GM12878 (cell line): Measurements from ENCODE around the gene LSP1. TPM values are rescaled to one million over a fixed set of nuclear protein-coding genes. Genes with fewer than 3 reads are reported as not detected.

Source experiments
- ATAC-seq: fragments of 200-7000 bp; cut with Tn5 transposase; 3 replicates; pipeline ENCODE4 v1.9.1; 2020; ENCODE audit warnings: mild to moderate bottlenecking, moderate library complexity
- Bru-seq: library from RNA; stranded (reverse); fragments of 400-500 nt; gene quantifications from one replicate; lab custom pipeline; 2021; lab: Mats Ljungman, UMichigan
- BruChase-seq, 2 experiments: library from RNA; stranded (reverse); fragments of 400-500 nt; gene quantifications; one replicate each; lab custom pipeline; 2021; lab: Mats Ljungman, UMichigan
- BruUV-seq: library from RNA; stranded (reverse); fragments of 400-500 nt; replicated peaks from 2 replicates; lab custom pipeline; 2021; lab: Mats Ljungman, UMichigan
- CTCF ChIA-PET: fragments of 300-600 bp; sonication (Branson Sonifier 250); formaldehyde crosslinking; extraction: SDS; loops from one replicate; lab custom pipeline; 2021; ENCODE audit warnings: inconsistent platforms; lab: Yijun Ruan, JAX
- POLR2A ChIA-PET: fragments of 350-600 bp; formaldehyde crosslinking; extraction: SDS; loops from one replicate; lab custom pipeline; 2021; ENCODE audit warnings: inconsistent platforms; lab: Charles Lee
- RAD21 ChIA-PET: fragments of 300-600 bp; sonication (Branson Sonifier 250); formaldehyde crosslinking; loops from one replicate; lab custom pipeline; 2023; ENCODE audit warnings: antibody characterized with exemption; ENCODE audit not compliant: unreplicated experiment; lab: Charles Lee
- SMC1A ChIA-PET: fragments of 300-600 bp; sonication (Branson Sonifier 250); formaldehyde crosslinking; loops from one replicate; lab custom pipeline; 2023; ENCODE audit not compliant: unreplicated experiment, uncharacterized antibody; lab: Charles Lee
- DNase-seq: peaks from one replicate; pipeline ENCODE4 v3.0.0-alpha.2; 2011; ENCODE audit warnings: low read depth, low spot score
- FAIRE-seq: peaks from 3 replicates; lab custom pipeline; 2011; peaks lifted over from hg19 to GRCh38; lab: Jason Lieb, UNC
- H2AFZ ChIP-seq: 2 replicates; pipeline ENCODE4 v1.6.0; 2011; ENCODE audit warnings: low read depth, low read length, control low read depth; ENCODE audit not compliant: control insufficient read depth
- H3K27ac ChIP-seq: 2 replicates; pipeline ENCODE4 v1.5.1; 2011; ENCODE audit warnings: control low read depth; ENCODE audit not compliant: control insufficient read depth, insufficient read depth
- H3K27me3 ChIP-seq, 2 experiments: replicated peaks in 1 of 2; 2 replicates each; pipeline versions ENCODE4 v1.6.0 to v1.6.1; 2011; ENCODE audit warnings: low read length in 1 of 2; ENCODE audit not compliant: control insufficient read depth in 2 of 2, insufficient read depth in 2 of 2
- H3K36me3 ChIP-seq, 2 experiments: 2 replicates each; pipeline ENCODE4 v1.5.1; 2011; ENCODE audit warnings: low read length in 1 of 2; ENCODE audit not compliant: control insufficient read depth in 2 of 2, insufficient read depth in 2 of 2
- H3K4me1 ChIP-seq: 2 replicates; pipeline ENCODE4 v1.6.1; 2011; ENCODE audit warnings: mild to moderate bottlenecking, low read length, moderate library complexity, mixed read lengths; ENCODE audit not compliant: control insufficient read depth, insufficient read depth
- H3K4me2 ChIP-seq: 2 replicates; pipeline ENCODE4 v1.6.0; 2011; ENCODE audit warnings: control low read depth; ENCODE audit not compliant: control insufficient read depth, insufficient read depth
- H3K4me3 ChIP-seq: fragments of 200-600 bp; sonication (generic); 2 replicates; pipeline ENCODE4 v1.5.1; 2016
- H3K79me2 ChIP-seq: 2 replicates; pipeline ENCODE4 v1.6.0; 2011; ENCODE audit warnings: low read length; ENCODE audit not compliant: control insufficient read depth, insufficient read depth
- H3K9ac ChIP-seq: 2 replicates; pipeline ENCODE4 v1.8.0; 2011; ENCODE audit warnings: low read length, control low read depth, mixed read lengths; ENCODE audit not compliant: control insufficient read depth, insufficient read depth
- H3K9me3 ChIP-seq: replicated peaks from 3 replicates; pipeline ENCODE4 v1.5.1; 2011; ENCODE audit warnings: mild to moderate bottlenecking, low read length; ENCODE audit not compliant: control insufficient read depth, insufficient read depth
- H4K20me1 ChIP-seq: 2 replicates; pipeline ENCODE4 v1.6.0; 2011; ENCODE audit not compliant: control insufficient read depth, insufficient read depth
- BCL3 ChIP-seq: IDR thresholded peaks from 2 replicates; pipeline ENCODE4 v1.6.1; 2011; ENCODE audit warnings: borderline replicate concordance, low read depth, mild to moderate bottlenecking, moderate library complexity, low read length; ENCODE audit not compliant: insufficient read depth, poor library complexity, severe bottlenecking
- KDM1A ChIP-seq: fragments of 200-600 bp; sonication (generic); IDR thresholded peaks from 2 replicates; pipeline ENCODE4 v1.6.1; 2016; ENCODE audit warnings: borderline replicate concordance
- KLF5 ChIP-seq: fragments of 450-650 bp; IDR thresholded peaks from 2 replicates; pipeline ENCODE4 v1.6.1; 2014; ENCODE audit warnings: mild to moderate bottlenecking; ENCODE audit not compliant: partially characterized antibody
- NFXL1 ChIP-seq: fragments of 450-650 bp; IDR thresholded peaks from 2 replicates; pipeline ENCODE4 v1.6.1; 2017; ENCODE audit warnings: antibody characterized with exemption, mild to moderate bottlenecking, borderline replicate concordance
- PAX8 ChIP-seq: fragments of 450-650 bp; IDR thresholded peaks from 2 replicates; pipeline ENCODE4 v1.6.1; 2017; ENCODE audit warnings: mild to moderate bottlenecking, moderate library complexity
- PML ChIP-seq: IDR thresholded peaks from 2 replicates; pipeline ENCODE4 v1.6.1; 2012; ENCODE audit warnings: low read length, inconsistent platforms
- POU2F2 ChIP-seq: IDR thresholded peaks from 3 replicates; pipeline ENCODE4 v1.6.1; 2011; ENCODE audit warnings: low read depth, mild to moderate bottlenecking, low read length, borderline replicate concordance
- REST ChIP-seq: IDR thresholded peaks from 2 replicates; pipeline ENCODE4 v1.6.1; 2012; ENCODE audit warnings: mild to moderate bottlenecking, low read depth, low read length
- YY1 ChIP-seq: IDR thresholded peaks from 2 replicates; pipeline ENCODE4 v1.6.1; 2011; ENCODE audit warnings: low read depth, mild to moderate bottlenecking, low read length
- ZNF24 ChIP-seq: fragments of 450-650 bp; IDR thresholded peaks from 2 replicates; pipeline ENCODE4 v1.6.1; 2017; ENCODE audit warnings: antibody characterized with exemption, mild to moderate bottlenecking
- WGBS: methylation state at CpG from one replicate; pipeline ENCODE4 v1.1.6; 2016; ENCODE audit warnings: low lambda C conversion rate; ENCODE audit not compliant: insufficient replicate concordance, insufficient coverage; ENCODE audit errors: missing lambda C conversion rate; 5-methylcytosine and 5-hydroxymethylcytosine counted together
- in situ Hi-C: fragments of 300-500 bp; cut with MboI; formaldehyde crosslinking; loops from 9 replicates; pipeline ENCODE4 v1.14.3; 2018; ENCODE audit warnings: mixed read lengths
- intact Hi-C: fragments of 100-400 bp; cut with micrococcal nuclease; formaldehyde crosslinking; loops from one replicate; pipeline ENCODE4 v1.14.2; 2022; ENCODE audit not compliant: unreplicated experiment
- long read RNA-seq, 2 experiments: library from polyadenylated mRNA; unstranded; transcript quantifications; one replicate each; pipeline ENCODE4 v2.0.0, GENCODE V29; 2019 to 2020
- polyA minus RNA-seq, 3 experiments: library from RNA; depleted of rRNA, polyadenylated mRNA; stranded (reverse); fragments of >200 nt; gene quantifications; 2 replicates each; pipeline ENCODE4 v1.2.3, GENCODE V29; 2011
- polyA plus RNA-seq, 11 experiments: library from polyadenylated mRNA; depleted of rRNA in 4 of 11; unstranded in 6 of 11; stranded (reverse) in 5 of 11; fragments of >200 nt; fragmentation: Nextera tagmentation in 4 of 11; fragmentation: Illumina TruSeq in 1 of 11; extraction: Ambion mirVana in 4 of 11; extraction: Trizol in 1 of 11; gene quantifications; 1 replicate in 1 of 11; 2 replicates in 10 of 11; pipeline versions ENCODE4 v1.2.1 to v1.2.3, GENCODE V29; 2011 to 2016; ENCODE audit warnings: inconsistent platforms in 2 of 11, missing spikeins in 2 of 11, low read depth in 1 of 11
- total RNA-seq, 4 experiments: library from RNA; depleted of rRNA in 3 of 4; stranded (reverse); fragments of >200 nt in 3 of 4; fragmentation: Illumina TruSeq in 1 of 4; extraction: Trizol in 1 of 4; gene quantifications; 2 replicates each; pipeline versions ENCODE4 v1.2.1 to v1.2.3, GENCODE V29; 2013 to 2021

LSP1 gene
- 108 and 116 TPM in 2 replicates for total RNA-seq (2013; cell fraction: nucleolus; rRNA removed)
- total RNA-seq (2014; rRNA removed), result 374 and 409 TPM in 2 replicates
- total RNA-seq (2014; rRNA removed; fragmentation: Illumina TruSeq; extraction: Trizol), result 152 and 171 TPM in 2 replicates
- total RNA-seq (2021), result 478 and 488 TPM in 2 replicates
- 194 TPM for polyA plus RNA-seq (2011; ENCODE audit: low read depth)
- polyA plus RNA-seq (2011; rRNA removed), result 156 and 283 TPM in 2 replicates
- 242 and 323 TPM in 2 replicates for polyA plus RNA-seq (2011; cell fraction: cytosol; rRNA removed)
- 182 and 199 TPM in 2 replicates for polyA plus RNA-seq (2011; cell fraction: nucleus; rRNA removed)
- polyA plus RNA-seq (2012), result 365 and 472 TPM in 2 replicates
- 109 and 328 TPM in 2 replicates for polyA plus RNA-seq (2014; fragmentation: Illumina TruSeq; extraction: Trizol)
- 10 to 100 TPM; 19.2 to 34.2 TPM for polyA plus RNA-seq (2014; fragmentation: Nextera tagmentation; extraction: Ambion mirVana)
- 411 and 535 TPM in 2 replicates for polyA plus RNA-seq (2014; rRNA removed)
- 100 to 1,000 TPM; 442 to 487 TPM for polyA plus RNA-seq (2016; fragmentation: Nextera tagmentation; extraction: Ambion mirVana)
- polyA minus RNA-seq (2011; rRNA and poly(A)+ RNA removed), result 57.7 and 106 TPM in 2 replicates
- polyA minus RNA-seq (2011; cell fraction: cytosol; rRNA and poly(A)+ RNA removed), result 52.5 and 54.1 TPM in 2 replicates
- 14.3 and 28.3 TPM in 2 replicates for polyA minus RNA-seq (2011; cell fraction: nucleus; rRNA and poly(A)+ RNA removed)
- percentile 81 among the genes with signal in this experiment for Bru-seq, nascent RNA
- BruChase-seq, experiment 1, labeled RNA remaining after a 6-hour chase, result percentile 92 among the genes with signal in this experiment
- percentile 79 among the genes with signal in this experiment for BruChase-seq, experiment 2, labeled RNA remaining after a 2-hour chase
- long read RNA-seq, experiment 1, transcript LSP1-201 (11 exons, 1,699 nt), result major isoform, 578 of 631 reads
- long read RNA-seq, experiment 1, partial matches to known transcripts, result 24 of 631 reads
- long read RNA-seq, experiment 1, other reads (novel, unspliced or antisense), result 29 of 631 reads
- long read RNA-seq, experiment 2, transcript LSP1-201 (11 exons, 1,699 nt), result major isoform, 19 of 30 reads
- long read RNA-seq, experiment 2, partial matches to known transcripts, result 7 of 30 reads
- long read RNA-seq, experiment 2, other reads (novel, unspliced or antisense), result 4 of 30 reads

- peaks cover 57% of the 10 kb centered on the region for H3K79me2 ChIP-seq
- TF ChIP-seq REST (peak; percentile 38; the same call in 1 of the 2 replicates), KLF5 (peak; percentile 92), POU2F2 (peak; percentile 94), KDM1A (no peak), PML (no peak), BCL3 (peak; percentile 93), PAX8 (no peak), NFXL1 (no peak), YY1 (peak; percentile 88), ZNF24 (peak; percentile 37; the same call in 1 of the 2 replicates)
Measured at GRCh38 chr11:1852877-1853276, at the start of gene LSP1. Gene LSP1 (plus strand): TSS chr11:1853084. CDS start chr11:1853145, 61 bp downstream.

More at GRCh38 chr11:1852877-1853276, at the start of gene LSP1:
- ChIA-PET RAD21 (interaction anchor here (1.2 to 1.4 kb wide), 2 partner anchors 14 to 83 kb away, joined by 3 to 5 read pairs; partner anchors contain the start of gene TNNI2), SMC1A (interaction anchor here (1.2 to 2.6 kb wide), 3 partner anchors 10 to 149 kb away, joined by 3 to 7 read pairs (median 3); no protein-coding TSS in a partner anchor), POLR2A (interaction anchor here (0.9 kb wide), 1 partner anchor 95 kb away, joined by 3 read pairs; the partner anchor contains the start of gene MRPL23), CTCF (interaction anchor here (0.6 to 5.5 kb wide), 6 partner anchors 14 to 298 kb away, joined by 3 to 23 read pairs (median 4); partner anchors contain the start of gene TNNI2)
- H3K36me3 ChIP-seq, result peaks cover 1 to 3% of the 10 kb centered on the region in 2 experiments; a peak in 2 of 4 replicates
- H3K9ac ChIP-seq, result peak within 1 kb of the TSS; percentile 92
- H3K27me3 ChIP-seq, result no peaks in the 10 kb centered on the region
- H4K20me1 ChIP-seq, result peaks cover 15% of the 10 kb centered on the region; the same call in 1 of the 2 replicates
- WGBS, result under 1% methylated on average over 18 of the region's 18 CpGs
- intact Hi-C loops (loop anchor here (5.0 kb wide), 2 partner anchors 529 to 549 kb away; partner anchors contain the start of gene TSSC4), in situ Hi-C loops (loop anchor here (5.0 to 10.0 kb wide), 2 partner anchors 529 to 1008 kb away; partner anchors contain the start of genes POLR2L and TSPAN4)
- peak within 1 kb of the TSS; percentile 99 for H3K27ac ChIP-seq
- ATAC-seq, result peak; percentile 57
- peak within 1 kb of the TSS; percentile 35 for H2AFZ ChIP-seq
- DNase-seq, result peak; percentile 92
- no TSS peak for BruUV-seq
- peak; percentile 81 for FAIRE-seq
- H3K9me3 ChIP-seq, result no peaks in the 10 kb centered on the region
- H3K4me2 ChIP-seq, result peak within 1 kb of the TSS; percentile 100
- peaks cover 60% of the 10 kb centered on the region for H3K4me1 ChIP-seq
- H3K4me3 ChIP-seq, result peak within 1 kb of the TSS; percentile 96
